Duodenal mucosa (tissue), 2 donors: ENCODE results near the gene MGAT5B.

Source experiments
- H3K27ac ChIP-seq: one replicate; pipeline ENCODE4 v1.7.0; 2013; ENCODE audit warnings: low read depth, low read length
- H3K27me3 ChIP-seq, 2 donors: one replicate each; pipeline ENCODE4 v1.7.0; 2013; ENCODE audit warnings: low read length in 2 of 2, control low read depth in 1 of 2; ENCODE audit not compliant: insufficient read depth in 2 of 2, control insufficient read depth in 1 of 2
- H3K36me3 ChIP-seq, 2 donors: one replicate each; pipeline ENCODE4 v1.7.0; 2013; ENCODE audit warnings: low read length in 2 of 2, control low read depth in 1 of 2; ENCODE audit not compliant: insufficient read depth in 2 of 2, control insufficient read depth in 1 of 2
- H3K4me1 ChIP-seq, 2 donors: one replicate each; pipeline ENCODE4 v1.7.0; 2013; ENCODE audit warnings: low read length in 2 of 2, control low read depth in 1 of 2; ENCODE audit not compliant: insufficient read depth in 2 of 2, control insufficient read depth in 1 of 2
- H3K4me3 ChIP-seq, 2 donors: one replicate each; pipeline ENCODE4 v1.7.0; 2013; ENCODE audit warnings: low read length in 2 of 2, low read depth in 1 of 2
- H3K9ac ChIP-seq, 2 donors: one replicate each; pipeline ENCODE4 v1.7.0; 2013; ENCODE audit warnings: low read length in 2 of 2, low read depth in 1 of 2
- H3K9me3 ChIP-seq, 2 donors: one replicate each; pipeline ENCODE4 v1.7.0; 2013; ENCODE audit warnings: low read length in 2 of 2, control low read depth in 1 of 2; ENCODE audit not compliant: control insufficient read depth in 1 of 2

The MGAT5B gene

GRCh38 chr17:76983075-76983775, 115.0 kb downstream of the MGAT5B start:
- Histone ChIP-seq H3K9ac (no peak overlapping the region), H3K4me1 (peaks cover 0 to 4% of the 10 kb centered on the region in 2 donors), H3K27ac (no peak overlapping the region), H3K36me3 (no peaks in the 10 kb centered on the region), H3K9me3 (no peaks in the 10 kb centered on the region), H3K27me3 (peaks cover 0 to 12% of the 10 kb centered on the region in 2 donors), H3K4me3 (no peak overlapping the region)

DNA sequence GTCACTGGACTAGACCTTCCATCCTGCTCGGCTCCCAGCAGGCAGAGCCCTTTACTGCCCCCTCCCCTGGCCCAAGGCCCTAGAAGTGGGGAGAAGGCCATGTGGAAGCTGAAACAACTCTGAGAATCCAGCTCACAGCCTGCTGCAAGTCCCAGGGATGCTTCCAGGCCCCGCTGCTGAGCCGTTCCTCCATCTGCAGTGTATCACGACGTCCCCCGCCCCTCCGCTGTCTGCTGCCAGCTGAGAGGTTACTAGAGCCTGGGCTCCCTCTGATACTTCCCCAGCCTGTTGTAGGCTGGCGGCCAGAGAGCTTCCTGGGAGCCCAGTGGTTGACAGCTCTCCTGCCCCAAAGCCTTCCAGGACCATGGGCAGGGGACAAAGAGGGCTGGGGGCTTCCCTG, 118.2 kb downstream of the MGAT5B start:
- no peaks in the 10 kb centered on the region for H3K9me3 ChIP-seq
- no peak overlapping the region for H3K4me3 ChIP-seq
- no peak overlapping the region for H3K27ac ChIP-seq
- no peaks in the 10 kb centered on the region for H3K36me3 ChIP-seq
- H3K9ac ChIP-seq, result no peak overlapping the region
- H3K27me3 ChIP-seq, result peaks cover 0 to 12% of the 10 kb centered on the region in 2 donors
- peaks cover 0 to 4% of the 10 kb centered on the region in 2 donors for H3K4me1 ChIP-seq

DNA sequence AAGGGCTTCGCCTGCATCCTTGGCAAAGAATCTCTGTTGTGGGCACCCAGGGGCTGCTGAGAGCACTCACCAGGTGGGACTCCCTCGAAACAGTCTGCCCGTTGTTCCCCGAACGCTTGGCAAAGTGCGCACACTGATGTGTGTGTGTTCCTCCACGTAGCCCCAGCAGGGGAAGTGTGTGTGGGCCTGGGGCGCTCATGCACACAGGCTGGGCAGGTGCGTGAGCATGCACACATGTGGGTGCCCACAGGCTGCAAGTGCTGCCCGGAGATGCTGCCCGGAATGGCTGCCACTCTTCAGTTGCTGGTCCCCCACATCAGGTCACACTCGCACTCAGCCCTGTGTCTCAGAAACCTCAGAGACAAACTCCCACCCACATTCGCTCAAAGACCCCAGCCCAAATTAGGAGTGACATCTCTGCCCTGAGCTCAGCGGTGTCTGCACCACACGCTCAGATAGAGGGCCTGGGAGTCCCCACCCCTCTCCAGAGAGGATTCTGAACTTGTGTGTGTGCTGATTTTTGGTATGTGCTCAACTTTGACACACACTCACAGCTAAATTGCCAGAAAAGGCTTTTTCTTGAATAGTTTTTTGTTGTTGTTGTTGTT, 119.4 kb downstream of the MGAT5B start:
- no peaks in the 10 kb centered on the region for H3K9me3 ChIP-seq
- peaks cover 0 to 4% of the 10 kb centered on the region in 2 donors for H3K4me1 ChIP-seq
- H3K36me3 ChIP-seq, result no peaks in the 10 kb centered on the region
- no peak overlapping the region for H3K4me3 ChIP-seq
- H3K9ac ChIP-seq, result no peak overlapping the region
- peaks cover 0 to 9% of the 10 kb centered on the region in 2 donors for H3K27me3 ChIP-seq
- no peak overlapping the region for H3K27ac ChIP-seq

- Histone ChIP-seq H3K27me3 (no peaks in the 10 kb centered on the region), H3K9me3 (no peaks in the 10 kb centered on the region), H3K36me3 (no peaks in the 10 kb centered on the region), H3K27ac (no peak overlapping the region), H3K4me1 (no peaks in the 10 kb centered on the region), H3K9ac (no peak overlapping the region), H3K4me3 (no peak overlapping the region)
Observed at GRCh38 chr17:76988796-76989195, 120.6 kb downstream of the MGAT5B start.

DNA sequence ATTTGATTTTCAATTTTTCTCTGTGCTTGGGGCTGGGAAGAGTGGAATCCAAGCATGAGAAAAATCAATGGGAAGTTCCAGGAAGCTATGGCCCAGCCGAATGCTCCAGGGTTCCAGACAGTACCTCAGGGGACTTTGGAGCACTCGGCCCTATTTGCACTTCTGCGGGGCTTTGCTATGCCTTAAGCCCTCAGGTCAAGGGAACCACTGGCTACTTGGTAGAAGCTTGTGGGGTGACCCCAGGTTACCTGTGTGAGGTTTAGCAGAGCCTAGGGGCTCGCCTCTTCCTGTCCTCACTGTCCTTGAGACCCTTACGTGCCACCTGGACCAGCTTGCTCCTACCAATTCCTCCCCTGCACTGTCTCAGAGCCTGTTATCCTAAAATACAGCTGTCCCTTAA, 121.3 kb downstream of the MGAT5B start:
- H3K27me3 ChIP-seq, result no peaks in the 10 kb centered on the region

DNA sequence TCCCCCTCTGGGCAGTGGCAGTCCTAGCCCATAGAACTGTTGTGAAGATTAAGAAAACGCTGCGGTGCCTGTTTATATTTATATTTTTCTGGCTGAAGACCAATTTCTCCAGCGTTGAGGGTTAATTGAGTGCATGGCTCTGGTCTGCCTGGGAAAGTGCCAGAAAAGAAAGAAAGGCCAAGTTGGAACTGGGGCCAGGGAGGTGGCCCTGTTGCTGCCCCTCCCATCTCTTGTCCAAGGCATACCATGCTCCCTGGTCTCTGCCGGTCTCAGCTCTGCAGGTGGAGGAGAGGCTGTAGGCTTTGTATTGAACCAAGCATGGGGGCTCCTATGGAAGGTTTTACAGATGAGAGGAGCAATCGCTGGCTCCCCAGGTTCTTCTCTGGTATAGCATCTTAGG, 124.7 kb downstream of the MGAT5B start:
- no peaks in the 10 kb centered on the region for H3K9me3 ChIP-seq

More for the DNA sequence above, 121.3 kb downstream of the MGAT5B start:
- H3K36me3 ChIP-seq, result no peaks in the 10 kb centered on the region
- H3K9ac ChIP-seq, result no peak overlapping the region
- no peaks in the 10 kb centered on the region for H3K4me1 ChIP-seq
- no peak overlapping the region for H3K4me3 ChIP-seq
- H3K9me3 ChIP-seq, result no peaks in the 10 kb centered on the region
- no peak overlapping the region for H3K27ac ChIP-seq

DNA sequence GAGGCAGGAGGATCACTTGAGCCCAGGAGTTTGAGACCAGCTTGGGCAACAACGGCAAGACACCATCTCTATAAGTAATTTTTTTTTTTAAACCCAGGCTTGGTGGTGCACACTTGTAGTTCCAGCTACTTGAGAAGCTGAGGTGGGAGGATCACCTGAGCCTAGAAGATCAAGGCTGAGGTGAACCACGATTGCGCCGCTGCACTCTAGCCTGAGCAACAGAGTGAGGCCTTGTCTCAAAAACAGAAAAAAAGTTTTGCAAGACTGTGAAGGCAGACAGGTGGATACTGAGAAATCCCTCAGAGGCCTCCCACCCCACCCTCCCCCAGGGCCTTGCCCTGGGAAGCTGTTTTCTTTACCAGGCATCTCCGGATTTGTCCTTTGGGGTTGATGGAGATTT, 125.4 kb downstream of the MGAT5B start:
- Histone ChIP-seq H3K36me3 (no peaks in the 10 kb centered on the region), H3K27me3 (peaks cover 0 to 2% of the 10 kb centered on the region in 2 donors), H3K27ac (no peak overlapping the region), H3K4me1 (no peaks in the 10 kb centered on the region), H3K4me3 (no peak overlapping the region), H3K9ac (no peak overlapping the region), H3K9me3 (no peaks in the 10 kb centered on the region)

More for the DNA sequence above, 124.7 kb downstream of the MGAT5B start:
- no peak overlapping the region for H3K9ac ChIP-seq
- no peaks in the 10 kb centered on the region for H3K4me1 ChIP-seq
- no peaks in the 10 kb centered on the region for H3K36me3 ChIP-seq
- no peak overlapping the region for H3K27ac ChIP-seq
- H3K4me3 ChIP-seq, result no peak overlapping the region
- no peaks in the 10 kb centered on the region for H3K27me3 ChIP-seq

DNA sequence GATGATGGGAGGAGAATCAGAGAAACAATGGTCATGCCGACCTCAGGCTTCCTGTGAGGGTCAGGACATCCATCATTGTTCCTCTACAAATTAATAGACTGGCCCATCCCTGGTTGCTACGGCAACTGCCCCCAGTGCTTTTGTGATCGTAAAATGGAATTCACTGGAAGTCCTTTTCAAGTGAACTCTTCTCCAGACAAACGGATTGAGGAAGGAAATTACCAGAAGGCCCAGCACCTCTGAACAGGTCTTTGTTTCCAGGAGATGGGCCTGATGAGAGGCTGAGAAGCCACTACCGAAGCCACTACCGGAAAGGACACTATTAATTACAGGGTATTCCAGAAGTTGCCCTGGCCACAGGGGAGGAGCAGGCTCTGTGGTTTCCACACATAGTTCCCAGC, 126.0 kb downstream of the MGAT5B start:
- Histone ChIP-seq H3K4me1 (no peaks in the 10 kb centered on the region), H3K4me3 (no peak overlapping the region), H3K27me3 (peaks cover 0 to 2% of the 10 kb centered on the region in 2 donors), H3K9ac (no peak overlapping the region), H3K9me3 (no peaks in the 10 kb centered on the region), H3K36me3 (no peaks in the 10 kb centered on the region), H3K27ac (no peak overlapping the region)

DNA sequence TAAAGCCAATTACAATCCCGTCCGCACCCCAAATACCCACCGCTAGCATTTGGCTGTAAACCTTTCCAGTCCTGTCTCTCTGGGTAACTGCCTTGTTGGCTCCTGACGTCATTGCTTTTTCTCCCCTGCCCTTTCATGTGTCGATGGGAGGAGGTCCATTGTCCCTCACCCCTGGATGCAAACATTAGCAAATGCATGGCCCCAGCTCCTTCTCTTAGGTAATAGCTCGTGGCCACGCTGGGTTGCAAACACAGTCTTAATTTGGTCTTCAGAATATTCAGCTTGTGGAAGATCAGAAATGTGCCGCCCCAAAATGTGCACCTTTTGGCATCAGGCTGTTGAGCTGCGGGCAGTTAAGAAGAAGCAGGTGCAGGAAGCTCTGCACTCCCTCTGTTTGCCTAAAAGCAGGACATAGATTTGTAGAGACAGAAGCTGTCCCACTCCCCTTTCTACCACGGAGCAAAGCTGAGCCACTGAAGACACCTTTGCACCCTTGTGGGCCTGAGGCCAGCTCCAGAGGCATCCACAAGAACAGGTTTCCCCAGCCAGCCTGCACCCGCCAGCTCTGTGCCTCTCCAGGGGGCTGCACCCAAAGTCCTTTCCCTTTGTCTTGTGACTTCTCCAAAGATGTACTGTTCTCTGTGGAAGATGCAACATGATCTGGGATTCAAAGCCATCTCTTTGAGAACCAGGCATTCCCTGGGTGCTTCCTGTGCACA, 127.3 kb downstream of the MGAT5B start:
- Histone ChIP-seq H3K27me3 (peaks cover 0 to 2% of the 10 kb centered on the region in 2 donors), H3K4me1 (no peaks in the 10 kb centered on the region), H3K4me3 (no peak overlapping the region), H3K9me3 (no peaks in the 10 kb centered on the region), H3K27ac (no peak overlapping the region), H3K9ac (no peak overlapping the region), H3K36me3 (no peaks in the 10 kb centered on the region)
